AG09319 (cell line): Measurements from ENCODE around the gene S100G.

Source experiments
- DNase-seq: peaks from one replicate; pipeline ENCODE4 v3.0.0-alpha.2; 2010; ENCODE audit warnings: low read depth; ENCODE audit errors: extremely low read depth
- TF ChIP-seq, protein P1 (sequence below): IDR thresholded peaks from 2 replicates; pipeline ENCODE4 v1.5.1; 2011; ENCODE audit warnings: low read depth, mild to moderate bottlenecking, inconsistent platforms, low read length, moderate library complexity

S100G gene

GRCh38 chrX:16651391-16652024 is 1.6 kb downstream of the S100G start:
- TF ChIP-seq, protein P1, sequence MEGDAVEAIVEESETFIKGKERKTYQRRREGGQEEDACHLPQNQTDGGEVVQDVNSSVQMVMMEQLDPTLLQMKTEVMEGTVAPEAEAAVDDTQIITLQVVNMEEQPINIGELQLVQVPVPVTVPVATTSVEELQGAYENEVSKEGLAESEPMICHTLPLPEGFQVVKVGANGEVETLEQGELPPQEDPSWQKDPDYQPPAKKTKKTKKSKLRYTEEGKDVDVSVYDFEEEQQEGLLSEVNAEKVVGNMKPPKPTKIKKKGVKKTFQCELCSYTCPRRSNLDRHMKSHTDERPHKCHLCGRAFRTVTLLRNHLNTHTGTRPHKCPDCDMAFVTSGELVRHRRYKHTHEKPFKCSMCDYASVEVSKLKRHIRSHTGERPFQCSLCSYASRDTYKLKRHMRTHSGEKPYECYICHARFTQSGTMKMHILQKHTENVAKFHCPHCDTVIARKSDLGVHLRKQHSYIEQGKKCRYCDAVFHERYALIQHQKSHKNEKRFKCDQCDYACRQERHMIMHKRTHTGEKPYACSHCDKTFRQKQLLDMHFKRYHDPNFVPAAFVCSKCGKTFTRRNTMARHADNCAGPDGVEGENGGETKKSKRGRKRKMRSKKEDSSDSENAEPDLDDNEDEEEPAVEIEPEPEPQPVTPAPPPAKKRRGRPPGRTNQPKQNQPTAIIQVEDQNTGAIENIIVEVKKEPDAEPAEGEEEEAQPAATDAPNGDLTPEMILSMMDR, result no peak

GRCh38 chrX:16653424-16653823 is 3.5 kb downstream of the S100G start:
- no peak for DNase-seq
- TF ChIP-seq, protein P1, result no peak

More at GRCh38 chrX:16651391-16652024, 1.6 kb downstream of the S100G start:
- DNase-seq, result no peak

DNA sequence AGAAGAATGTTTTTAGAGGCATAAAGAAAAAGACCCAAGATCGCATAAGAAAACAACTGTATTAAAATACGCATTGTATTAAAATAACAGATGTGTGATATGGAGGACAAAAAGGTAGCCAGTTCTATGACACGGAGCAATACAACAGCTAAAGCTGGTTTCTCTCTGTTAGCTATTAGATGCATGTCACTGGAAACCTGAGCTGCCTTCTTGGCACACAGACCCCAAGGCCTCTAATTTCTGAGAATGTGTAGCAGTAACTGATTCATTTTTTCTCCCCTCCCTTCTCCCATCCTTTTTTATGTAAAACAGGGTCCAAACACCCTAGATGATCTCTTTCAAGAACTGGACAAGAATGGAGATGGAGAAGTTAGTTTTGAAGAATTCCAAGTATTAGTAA is 4.1 kb downstream of the S100G start:
- TF ChIP-seq, protein P1, result no peak
- no peak for DNase-seq

GRCh38 chrX:16658284-16658683 is 8.3 kb downstream of the S100G start:
- DNase-seq, result no peak
- TF ChIP-seq, protein P1, result no peak

- no peak for DNase-seq
- TF ChIP-seq, protein P1, result no peak
Measured at GRCh38 chrX:16659321-16659720, 9.4 kb downstream of the S100G start.

DNA sequence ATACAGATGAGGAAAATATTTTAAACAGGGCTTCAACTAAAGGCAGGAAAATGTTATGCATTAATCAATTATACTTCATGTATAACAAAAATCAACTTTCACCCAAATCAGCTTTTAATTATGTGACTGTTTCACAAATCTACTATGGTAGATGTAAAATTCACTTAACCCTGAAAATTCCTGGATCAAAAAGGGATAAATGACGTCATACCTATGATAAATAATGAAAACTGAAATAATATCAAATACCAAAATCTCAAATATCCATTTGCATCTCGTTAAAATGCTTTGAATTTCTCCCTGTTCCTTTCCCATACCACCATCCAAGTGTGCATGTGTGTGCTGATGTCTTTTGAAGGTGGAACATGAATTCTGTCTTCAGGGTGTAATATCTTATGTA is 11.5 kb downstream of the S100G start:
- TF ChIP-seq, protein P1, result no peak
- no peak for DNase-seq

DNA sequence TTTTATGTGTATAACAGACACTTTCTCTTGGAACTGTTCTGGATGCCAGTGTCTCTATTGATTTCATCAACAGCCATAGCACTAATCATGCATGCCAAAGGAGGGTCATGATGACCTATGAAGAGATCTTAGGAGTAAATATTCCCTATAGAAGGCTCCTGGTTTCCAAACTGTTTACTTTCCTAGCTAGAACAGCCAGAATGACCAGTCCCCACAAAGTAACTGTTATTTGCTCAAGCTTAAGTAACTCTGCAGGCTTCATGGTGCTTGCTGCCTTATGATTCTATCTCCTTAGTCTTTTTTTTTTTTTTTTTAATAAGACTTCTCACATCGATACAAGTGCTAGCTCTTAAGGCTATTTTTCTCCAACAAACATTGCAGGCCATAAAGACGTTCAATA is 12.4 kb downstream of the S100G start:
- TF ChIP-seq, protein P1, result no peak
- no peak for DNase-seq
